Globus pallidus (tissue), 1 donor: Measurements from ENCODE around the gene CFAP119.
"Not testable (repeated sequence)": the region's sequence is repeated elsewhere in the genome, so short reads cannot be mapped to it uniquely, and the experiment has no call there.

Experiments
- DNase-seq: peaks from one replicate; pipeline ENCODE4 v3.0.0-alpha.2; 2015; ENCODE audit warnings: low spot score

Gene CFAP119

GRCh38 chr16:30761928-30762902 is at the start of gene CFAP119, which contains the start of gene RNF40:
TSS of gene CFAP119 (minus strand) at chr16:30762062. CDS start at chr16:30761748, 314 bp downstream.
TSS of gene RNF40 (plus strand) at chr16:30762322. CDS start at chr16:30762546, 224 bp downstream.
- DNase-seq = peak; percentile 96

- not testable (repeated sequence) for DNase-seq
These were observed 47.8 kb upstream of the CFAP119 start for GRCh38 chr16:30809675-30810074.

DNA sequence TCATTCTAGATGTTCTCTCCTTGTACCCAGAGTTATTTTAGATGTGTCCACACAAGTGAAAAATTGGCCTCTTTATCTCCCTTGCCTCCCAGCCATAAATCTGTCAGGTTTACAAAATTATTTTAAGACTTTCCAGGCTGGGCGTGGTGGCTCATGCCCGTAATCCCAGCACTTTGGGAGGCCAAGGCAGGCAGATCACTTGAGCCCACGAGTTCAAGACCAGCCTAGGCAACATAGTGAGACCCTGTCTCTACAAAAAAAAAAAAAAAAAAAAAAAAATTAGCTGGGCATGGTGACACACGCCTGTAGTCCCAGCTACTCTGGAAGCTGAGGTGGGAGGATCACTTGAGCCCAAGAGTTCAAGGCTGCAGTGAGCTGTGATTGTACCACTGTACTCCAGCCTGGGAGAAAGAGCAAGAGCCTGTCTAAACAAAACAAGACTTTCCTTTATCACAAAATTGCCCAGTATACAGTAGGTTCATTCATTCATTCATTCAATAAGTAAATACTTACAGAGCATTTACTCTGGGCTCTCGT is 47.1 kb upstream of the CFAP119 start:
- DNase-seq = not testable (repeated sequence)

GRCh38 chr16:30808146-30808545 is 46.3 kb upstream of the CFAP119 start:
- no peak for DNase-seq

DNA sequence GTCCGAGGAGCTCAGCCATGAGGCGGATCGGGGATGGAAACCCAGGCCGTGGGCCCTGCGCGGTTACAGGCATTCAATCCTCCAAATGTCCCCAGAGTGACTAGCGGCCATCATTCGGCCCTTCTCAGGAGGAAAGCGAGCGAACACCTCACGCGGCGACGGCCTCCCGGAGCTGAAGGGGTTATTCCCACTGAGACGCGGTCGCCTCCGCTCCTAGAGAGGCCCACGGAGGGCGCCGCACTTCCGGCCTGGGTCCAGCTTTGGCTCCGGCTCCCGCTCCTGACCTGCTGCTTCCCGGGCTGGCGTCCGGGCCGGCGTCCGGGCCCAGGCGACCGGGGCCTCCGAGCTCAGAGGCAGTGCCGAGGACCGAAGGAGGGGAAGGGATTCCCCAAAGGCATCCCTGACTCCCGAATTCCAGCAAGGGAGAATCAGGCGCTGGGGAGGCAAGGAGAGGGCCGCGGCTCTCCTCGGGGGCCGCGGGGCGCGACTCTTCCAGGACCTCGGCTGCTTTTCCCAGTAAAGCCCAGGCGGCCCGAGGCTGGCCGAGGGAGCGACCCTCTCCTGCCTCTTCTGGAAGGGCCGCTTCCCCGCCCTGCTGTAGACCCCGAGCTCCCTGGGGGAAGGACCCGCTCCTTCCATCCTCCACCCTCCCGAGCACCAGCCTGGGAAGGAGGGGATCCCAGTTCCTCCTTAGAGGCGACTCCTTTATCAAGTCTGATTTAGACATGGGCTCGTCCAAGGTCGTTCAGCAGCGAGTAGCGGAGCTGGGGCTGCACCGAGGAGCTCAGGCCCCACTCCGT is 43.7 kb upstream of the CFAP119 start:
- DNase-seq = peak; percentile 85

DNA sequence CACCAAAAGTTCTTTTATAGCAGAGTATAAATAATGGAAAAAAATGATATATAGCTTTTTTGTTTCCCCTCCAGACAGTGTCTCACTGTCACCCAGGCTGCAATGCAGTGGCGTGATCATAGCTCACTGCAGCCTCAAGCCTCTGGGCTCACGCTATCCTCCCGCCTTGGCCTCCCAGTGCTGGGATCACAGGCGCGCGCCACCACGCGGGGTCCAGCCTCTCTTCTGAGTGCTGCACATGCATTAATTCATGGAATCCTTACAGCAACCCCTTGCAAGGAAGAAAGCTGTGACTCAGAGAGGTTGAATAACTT is 43.2 kb upstream of the CFAP119 start:
- no peak for DNase-seq

GRCh38 chr16:30802936-30803335 is 41.1 kb upstream of the CFAP119 start:
- DNase-seq = no peak

DNA sequence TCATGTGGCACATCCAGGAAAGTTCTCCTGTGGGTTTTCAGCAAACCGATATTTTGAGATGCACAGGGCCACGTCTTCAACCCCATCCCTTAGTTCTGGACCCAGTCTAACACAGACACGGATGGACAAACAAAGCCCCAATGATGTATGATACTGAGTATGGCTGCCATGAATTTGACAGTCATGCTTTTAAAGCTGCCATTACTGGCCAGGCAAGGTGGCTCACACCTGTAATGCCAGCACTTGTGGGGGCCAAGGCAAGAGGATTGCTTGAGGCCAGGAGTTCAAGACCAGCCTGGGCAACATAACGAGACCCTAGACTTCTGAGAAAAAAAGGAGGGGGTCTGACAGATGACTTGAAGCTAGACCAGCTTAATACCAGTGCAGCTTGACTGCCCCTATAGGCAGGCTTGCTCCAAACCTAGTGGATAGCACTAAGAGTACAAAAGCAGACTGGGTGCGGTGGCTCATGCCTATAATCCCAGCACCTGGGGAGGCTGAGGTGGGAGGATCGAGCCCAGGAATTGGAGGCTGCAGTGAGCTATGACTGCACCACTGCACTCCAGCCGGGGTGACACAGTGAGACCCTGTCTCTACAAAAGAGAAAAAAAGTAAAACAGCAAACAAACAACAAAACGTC is 35.9 kb upstream of the CFAP119 start:
- no peak for DNase-seq

- no peak for DNase-seq
These were observed 32.8 kb upstream of the CFAP119 start for GRCh38 chr16:30794634-30795033.

DNA sequence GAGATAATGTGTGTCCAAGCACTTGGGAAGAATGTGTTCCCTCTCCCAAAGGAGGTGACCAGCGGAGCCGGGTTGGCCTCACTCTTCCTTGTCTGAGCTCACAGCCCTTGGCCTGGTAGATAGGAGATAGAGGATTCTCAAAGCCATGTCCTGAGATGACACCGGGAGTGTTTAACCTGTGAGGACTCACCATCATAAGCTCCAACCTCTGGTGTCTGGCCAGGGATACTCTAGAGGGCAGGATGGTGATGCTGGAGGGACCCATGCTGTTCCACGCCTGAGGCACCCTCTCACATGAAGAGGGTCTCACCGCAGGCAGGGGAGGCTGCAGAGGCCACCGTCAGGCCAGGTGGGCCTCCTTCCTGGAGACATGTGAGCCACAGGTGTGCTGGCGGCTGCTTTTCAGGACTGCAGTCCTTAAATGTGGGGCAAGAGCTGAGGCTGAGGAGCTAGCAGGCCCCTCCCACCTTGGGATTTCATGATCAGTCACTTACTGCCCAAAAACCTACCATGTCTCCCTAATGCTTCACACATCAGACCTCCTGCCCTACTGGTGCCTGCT is 31.7 kb upstream of the CFAP119 start:
- no peak for DNase-seq

DNA sequence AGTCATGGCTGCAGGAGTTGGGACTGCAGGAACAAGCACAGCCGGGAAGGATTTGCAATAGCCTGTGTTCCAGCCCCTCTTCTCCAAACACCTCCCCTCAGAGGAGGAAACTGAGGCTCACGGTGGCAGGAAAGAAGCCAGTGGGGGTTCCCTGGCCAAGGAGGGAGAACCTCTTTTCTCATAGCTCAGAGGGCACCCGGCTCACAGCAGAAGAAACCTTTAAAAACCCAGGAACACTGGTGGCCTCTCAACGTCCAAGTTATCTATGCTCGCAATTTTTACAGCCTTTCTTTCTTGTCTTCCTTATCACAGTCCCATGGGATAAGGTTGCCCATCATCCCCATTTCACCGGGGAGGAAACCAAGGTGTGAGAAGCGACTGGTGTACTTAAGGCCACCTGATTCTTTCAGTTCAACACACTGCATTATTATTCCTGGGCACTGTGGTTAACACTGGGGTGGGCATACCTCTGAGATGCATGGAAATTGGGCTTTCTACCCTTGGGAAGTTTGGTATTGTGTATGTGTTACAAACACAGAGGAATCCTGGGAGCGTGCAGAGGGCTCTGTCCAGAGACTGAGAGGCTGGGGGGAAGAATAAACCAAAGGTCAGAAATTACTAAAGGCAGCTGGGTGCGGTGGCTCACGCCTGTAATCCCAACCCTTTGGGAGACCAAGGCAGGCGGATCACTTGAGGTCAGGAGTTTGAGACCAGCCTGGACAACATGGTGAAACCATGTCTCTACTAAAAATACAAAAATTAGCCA is 25.9 kb upstream of the CFAP119 start:
- peak; percentile 30 for DNase-seq

- DNase-seq = peak; percentile 79
These were observed 25.2 kb upstream of the CFAP119 start, which contains the start of gene ZNF629 for GRCh38 chr16:30786936-30787612. TSS of gene ZNF629 (minus strand) at chr16:30787205. CDS start at chr16:30784482, 2,723 bp downstream.

- no peak for DNase-seq
These were observed 24.5 kb upstream of the CFAP119 start for GRCh38 chr16:30786115-30786935.

- DNase-seq = no peak
These were observed 23.6 kb upstream of the CFAP119 start for GRCh38 chr16:30785126-30786106.

DNA sequence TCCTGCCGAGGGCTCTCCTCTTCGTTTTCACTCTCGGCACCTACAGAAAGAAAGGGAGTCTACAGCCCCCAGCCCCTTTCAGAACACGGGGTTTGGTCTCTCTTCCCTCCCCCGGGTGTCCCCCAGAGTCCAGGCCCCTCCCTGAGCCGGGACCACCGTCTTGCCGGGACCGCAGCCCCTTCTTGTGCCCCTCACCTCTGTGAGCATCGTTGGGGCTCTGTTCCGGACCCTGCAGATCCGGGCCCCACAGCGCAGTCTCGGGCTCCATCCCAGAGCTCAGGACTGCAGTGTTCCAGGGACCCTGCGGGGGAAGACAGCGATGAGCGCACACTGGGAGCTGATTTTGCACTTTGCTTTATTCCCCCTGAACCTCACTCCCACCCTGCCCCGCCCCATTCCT is 22.4 kb upstream of the CFAP119 start:
- DNase-seq = no peak

- DNase-seq = no peak
These were observed 21.6 kb upstream of the CFAP119 start for GRCh38 chr16:30783280-30784109.
